ENCODE results near the gene LCLAT1.
A peak's percentile ranks its signal among the peaks of the same experiment; 100 is the strongest.

The LCLAT1 gene

DNA sequence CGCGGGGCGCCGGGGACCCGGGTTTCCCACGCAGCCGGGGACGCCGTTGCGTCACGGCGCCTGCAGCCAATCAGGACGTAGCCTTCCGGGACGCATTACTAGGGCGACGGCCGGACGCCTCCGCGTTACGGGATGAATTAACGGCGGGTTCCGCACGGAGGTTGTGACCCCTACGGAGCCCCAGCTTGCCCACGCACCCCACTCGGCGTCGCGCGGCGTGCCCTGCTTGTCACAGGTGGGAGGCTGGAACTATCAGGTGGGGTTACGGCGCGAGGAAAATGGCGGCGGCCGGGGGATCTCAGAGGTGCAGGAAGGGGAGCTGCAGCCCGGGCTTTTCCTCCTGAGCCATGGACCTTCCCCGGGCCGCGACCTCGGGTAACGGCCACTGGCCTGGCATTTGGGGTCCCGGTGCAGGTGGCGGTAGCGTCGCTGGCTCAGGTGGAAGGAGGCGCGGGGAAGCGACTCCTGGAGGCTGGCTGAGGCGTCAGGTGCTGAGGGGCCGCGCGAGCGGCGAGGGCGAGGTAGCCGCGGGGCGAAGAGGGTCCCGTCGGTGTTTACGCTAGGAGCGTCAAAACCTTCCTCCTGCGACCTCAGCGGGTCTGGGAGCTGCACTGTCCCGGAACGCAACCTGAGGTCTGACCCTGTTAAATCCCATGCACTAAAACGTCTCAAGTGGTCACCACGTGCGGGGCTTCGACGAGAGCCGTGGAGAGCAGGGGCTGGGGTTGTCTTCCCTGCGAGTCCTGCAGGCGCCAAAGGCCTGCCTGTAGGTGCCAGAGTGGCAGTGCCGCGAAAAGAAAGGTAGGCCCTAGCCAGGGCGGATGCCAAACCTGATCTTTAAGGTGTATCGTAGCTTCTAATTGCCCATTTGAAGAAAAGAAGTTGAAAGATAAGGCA, at the start of gene LCLAT1:
Gene LCLAT1 (plus strand): TSS at position 98 of the 897 bp plus-strand sequence. CDS start 78,345 bp downstream, outside the sequence.
- peak; percentile 27 to 79 for DNase-seq

DNA sequence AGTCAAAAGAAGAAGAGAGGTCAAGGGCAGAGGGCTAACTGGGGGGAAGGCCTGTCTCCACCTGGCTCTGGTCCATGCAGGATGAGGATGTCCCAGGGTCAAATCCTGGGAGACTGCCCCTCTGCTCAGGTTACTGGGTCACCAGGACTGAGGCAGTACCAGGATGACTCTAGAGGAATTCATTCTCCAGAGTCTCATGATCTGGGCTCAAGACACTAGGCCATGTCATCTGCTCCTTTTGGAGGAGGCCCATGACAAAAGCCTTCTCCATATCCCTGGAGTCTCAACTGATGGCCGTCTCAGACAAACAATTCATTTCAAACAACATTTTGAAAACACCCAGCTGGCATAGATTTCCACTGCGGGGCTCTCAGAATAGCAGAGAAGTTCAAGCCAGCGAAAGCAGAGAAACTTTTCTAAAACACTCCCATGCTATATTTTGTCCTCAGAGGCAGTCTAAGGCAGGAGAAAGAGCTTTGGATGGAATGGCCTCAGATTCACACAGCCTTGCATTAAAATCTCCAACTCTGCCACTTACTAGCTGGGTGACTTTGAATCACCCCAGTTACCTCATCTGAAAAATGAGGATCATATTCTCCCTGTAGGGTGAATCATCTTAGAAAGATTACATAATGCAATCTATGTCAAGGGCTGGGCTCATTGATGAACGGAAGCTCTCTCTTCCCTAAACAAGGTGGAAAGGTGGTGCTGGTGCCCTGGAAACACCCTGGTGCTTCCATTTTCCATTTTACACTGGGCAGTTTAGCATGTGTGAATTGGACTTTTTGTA, 48.8 kb upstream of the LCLAT1 start:
- DNase-seq: no peak

DNA sequence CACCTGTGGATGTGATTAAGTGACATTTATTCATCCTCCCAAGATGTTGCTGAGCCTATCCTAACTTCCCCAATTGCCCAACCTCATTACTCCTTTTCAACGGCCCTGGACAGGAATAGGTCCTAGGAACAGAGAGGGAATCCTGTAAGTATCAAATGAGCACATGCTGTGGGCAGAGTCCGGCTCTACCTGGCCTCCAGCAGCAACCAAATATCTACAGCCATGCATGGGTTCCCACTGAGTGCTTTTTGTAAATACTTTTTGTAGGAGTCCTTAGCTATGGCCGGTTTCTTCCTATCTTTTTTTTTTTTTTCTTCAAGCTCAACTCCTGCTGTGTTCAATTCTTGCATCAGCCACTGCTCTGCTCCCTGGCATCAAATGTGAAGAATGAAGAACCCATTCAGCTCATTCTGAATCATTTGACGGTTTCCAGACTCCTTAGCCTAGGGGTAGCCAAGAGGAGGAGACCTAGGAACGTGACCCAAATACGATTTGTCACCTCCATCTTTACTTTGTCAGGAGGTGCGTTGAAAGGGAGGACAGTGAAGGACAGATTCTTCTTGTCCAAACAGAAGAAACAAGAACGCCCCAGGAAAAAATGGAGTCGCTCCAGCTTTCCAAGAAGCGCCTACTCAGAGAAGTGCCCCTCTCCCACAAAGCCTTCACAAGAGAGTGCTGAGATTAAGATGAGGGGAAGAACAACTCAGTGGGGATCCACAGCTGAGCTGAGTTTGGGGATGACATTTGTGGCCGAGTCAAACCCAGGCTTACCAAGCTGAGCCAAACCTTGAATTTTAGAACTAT, 46.7 kb upstream of the LCLAT1 start:
- DNase-seq: no peak

DNA sequence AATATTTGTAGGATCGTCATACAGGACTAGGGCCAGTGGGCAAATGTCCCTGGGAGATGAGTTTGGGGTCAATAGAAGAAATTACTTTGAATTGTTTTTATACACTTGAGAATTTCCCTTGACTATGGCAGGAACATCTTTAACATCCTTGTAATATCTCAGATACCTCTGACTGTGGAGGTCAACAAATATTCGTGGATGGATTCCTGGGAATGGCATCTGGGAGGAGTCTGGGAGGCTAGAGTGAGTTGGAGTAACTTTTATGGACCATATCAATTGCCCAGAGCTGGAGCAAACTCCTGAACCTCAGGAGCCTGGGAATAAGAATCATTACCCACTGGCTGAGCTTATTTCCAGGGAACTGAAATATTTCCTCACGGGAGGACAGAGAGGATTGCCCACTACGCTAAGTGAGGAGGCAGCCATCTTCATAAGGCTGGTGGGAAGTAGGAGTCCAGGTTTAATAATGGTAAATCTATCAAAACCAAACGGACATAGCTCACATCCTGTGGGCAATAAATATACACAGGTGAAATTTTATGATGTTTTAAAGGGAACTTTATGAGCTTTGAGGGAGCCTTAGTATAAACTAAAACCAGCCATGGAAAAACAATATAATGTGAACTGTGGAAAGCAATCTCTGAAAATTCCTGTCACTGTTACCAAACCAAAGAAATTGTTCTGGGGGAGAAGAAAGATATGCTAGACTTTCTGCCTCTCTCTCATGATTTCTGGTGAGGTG, 44.4 kb upstream of the LCLAT1 start:
- DNase-seq: no peak

DNA sequence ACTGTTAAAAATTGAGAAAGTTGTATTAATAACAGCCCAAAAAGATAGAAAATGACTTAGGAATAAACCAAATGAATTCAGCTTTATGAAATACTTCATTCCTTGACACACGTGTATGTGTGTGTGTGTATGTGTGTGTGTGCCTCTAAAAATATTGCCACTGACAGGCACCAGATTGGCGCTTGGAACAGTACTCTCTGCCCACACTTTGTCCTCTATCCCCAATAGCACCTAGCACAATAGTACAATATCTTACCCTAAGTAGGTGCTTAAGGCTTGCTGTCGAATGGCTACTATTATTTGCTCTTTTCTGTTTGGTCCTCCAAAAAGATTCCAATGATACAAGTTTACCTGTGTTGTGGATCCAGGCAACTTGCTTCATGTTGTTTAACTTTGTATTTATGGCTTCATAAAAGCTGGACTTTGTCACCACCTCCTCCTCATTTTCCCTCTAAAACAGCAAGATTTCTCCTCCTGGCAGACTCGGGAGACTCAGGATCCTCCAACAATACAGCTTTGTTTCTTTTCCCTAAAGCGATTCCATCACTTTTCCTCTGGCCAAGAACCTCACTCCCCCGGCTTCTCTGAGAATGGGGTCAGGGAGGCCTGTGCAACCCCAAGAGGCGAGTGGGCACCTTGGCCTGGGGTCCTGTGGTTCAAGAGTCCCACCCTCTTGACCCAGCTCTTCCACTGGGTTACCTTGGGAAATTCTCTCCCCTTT, 43.3 kb upstream of the LCLAT1 start:
- DNase-seq: no peak

DNA sequence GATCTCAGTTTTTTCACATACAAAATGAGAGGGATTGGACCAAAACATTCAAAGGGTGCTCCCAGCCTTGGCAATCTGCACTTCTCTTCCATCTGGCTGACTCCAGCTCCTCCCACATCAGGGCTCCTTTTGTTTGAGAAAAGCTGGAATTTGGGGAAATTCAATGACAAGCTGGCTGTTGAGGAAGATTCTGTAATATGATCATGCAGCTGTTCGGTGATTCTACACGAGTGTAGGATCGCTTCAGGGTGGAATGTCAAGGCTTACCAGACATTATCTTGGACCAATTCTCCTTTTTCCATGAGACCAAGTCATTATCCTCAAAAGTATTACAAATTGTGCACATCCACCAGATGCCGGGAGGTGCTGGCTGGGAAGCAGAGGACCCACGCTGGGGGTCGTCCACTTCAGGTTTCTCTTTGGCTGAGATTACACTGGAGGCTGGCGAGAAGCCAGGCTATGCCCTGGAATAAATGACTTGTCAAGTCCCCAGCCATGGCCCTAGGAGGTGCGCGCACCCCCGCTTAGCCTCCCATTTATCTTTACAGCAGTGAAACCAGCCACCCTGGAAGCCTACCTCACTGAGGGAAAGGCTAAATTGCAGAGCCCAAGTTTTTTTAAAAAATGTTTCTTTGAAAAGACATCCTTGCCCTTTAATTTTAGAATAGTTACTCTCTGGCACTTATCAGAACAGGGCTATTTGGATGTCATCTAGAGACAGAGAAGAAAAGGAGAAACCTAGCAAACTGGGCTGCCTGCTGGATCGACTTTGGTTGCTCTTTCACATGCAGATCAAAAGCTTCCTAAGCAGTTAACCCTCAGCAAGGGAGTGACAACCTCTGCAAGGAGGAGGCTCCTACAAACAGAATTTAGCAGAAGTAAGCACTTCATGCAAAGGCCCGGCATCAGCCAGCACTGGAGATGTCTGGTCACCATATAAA, 42.5 kb upstream of the LCLAT1 start:
- peak; percentile 46 to 49 for DNase-seq

DNA sequence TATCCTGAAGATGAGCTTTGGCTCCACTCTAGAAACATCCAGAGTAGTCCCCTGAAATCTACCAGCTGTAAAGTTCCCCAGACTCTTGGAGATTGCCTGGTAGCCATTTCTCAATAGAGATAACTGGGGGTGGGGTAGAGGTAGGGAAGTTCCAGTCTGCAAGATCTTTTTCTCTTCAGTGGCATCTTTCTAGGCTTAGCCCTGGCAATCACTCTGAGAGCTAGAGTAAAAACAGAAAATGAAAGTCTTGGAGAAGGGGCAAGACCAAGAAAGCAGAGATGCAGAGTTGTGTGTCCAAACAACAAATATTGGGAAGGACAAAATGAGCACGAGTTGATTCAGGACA, 41.8 kb upstream of the LCLAT1 start:
- no peak for DNase-seq

DNA sequence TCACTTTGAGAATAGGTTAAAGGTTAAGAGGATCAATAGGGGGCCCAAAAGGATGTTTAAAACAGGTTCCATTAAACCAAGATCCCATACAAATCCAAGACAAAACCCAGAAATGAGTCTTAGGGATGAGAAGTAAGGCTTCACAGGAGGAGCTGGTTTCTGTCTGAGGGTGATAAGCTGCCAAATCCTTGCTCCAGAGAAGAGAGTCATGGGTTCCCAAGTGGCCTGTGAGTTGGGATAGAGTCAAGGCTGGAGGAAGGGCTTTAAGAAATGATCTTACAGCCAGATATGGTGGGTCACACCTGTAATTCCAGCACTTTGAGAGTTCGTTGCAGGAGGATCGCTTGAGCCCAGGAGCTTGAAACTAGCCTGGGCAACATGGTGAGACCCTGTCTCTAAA, 40.2 kb upstream of the LCLAT1 start:
- DNase-seq: no peak

DNA sequence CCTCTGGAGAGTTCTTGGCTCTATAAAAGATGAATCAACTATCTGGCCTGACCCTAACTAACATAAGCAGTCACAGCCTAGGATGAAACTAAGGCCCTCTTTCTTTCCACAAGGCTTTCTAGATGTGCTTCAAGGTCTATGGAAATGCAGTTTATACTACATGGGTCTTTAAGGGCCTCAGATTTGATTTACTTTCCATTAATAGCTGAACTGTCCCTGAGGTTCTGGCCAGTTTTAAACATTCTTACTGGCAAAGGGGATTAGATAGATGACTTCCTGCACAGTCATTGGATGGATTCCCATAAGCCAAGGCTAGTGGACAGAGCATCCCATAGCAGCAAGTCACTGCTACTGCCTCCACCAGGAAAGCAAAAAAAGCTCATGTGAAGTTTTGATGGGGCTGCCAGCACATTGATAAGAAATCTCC, 38.1 kb upstream of the LCLAT1 start:
- no peak for DNase-seq

DNA sequence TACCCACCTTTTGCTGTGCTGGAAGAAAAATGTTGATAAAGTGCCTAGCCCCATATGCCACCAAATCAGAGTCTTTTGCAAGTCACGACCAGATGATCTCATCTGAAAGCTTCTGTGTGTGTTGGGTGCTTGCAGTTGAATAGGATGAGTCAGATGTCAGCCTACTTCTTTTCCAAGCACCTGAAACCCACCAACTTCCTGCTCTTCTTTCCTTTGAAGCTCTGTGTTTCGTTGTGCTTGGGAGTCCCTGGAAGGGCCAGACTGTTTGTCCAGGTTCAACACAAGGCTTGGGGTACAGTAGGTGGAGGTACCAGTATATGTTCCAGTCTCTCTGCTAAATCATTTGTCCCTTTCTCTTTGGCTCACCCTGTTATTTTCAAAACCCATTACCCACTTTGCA, 36.8 kb upstream of the LCLAT1 start:
- no peak for DNase-seq

DNA sequence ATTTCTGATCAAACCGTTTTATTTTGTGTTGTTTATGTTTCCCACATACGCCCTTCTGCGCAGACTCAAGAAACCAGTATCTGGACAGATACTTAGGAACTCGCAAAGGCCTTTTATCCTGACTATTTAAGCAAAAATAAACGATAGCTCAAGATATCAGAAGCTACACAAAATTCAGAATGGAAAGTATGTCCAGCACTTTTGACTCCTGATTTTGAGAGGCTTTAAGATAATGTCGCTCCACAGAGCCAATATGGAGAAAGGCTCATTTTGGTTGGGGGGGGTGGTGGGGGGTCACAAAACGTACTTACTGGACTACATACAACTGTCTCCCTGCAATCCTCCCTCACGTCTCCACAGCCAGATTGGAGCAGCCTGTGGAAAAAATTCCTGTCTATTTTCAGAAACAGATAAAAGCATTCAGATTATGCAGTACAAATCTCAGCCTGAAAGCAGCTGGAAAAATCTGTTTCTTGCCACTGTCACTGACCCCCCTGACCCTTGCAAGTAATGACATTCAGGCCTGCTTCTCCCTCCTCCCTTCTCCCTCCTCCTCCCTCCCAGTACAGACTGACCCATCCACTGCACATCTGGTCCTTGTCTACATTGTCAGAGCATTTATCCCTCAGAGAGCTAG, 34.9 kb upstream of the LCLAT1 start:
- no peak for DNase-seq

DNA sequence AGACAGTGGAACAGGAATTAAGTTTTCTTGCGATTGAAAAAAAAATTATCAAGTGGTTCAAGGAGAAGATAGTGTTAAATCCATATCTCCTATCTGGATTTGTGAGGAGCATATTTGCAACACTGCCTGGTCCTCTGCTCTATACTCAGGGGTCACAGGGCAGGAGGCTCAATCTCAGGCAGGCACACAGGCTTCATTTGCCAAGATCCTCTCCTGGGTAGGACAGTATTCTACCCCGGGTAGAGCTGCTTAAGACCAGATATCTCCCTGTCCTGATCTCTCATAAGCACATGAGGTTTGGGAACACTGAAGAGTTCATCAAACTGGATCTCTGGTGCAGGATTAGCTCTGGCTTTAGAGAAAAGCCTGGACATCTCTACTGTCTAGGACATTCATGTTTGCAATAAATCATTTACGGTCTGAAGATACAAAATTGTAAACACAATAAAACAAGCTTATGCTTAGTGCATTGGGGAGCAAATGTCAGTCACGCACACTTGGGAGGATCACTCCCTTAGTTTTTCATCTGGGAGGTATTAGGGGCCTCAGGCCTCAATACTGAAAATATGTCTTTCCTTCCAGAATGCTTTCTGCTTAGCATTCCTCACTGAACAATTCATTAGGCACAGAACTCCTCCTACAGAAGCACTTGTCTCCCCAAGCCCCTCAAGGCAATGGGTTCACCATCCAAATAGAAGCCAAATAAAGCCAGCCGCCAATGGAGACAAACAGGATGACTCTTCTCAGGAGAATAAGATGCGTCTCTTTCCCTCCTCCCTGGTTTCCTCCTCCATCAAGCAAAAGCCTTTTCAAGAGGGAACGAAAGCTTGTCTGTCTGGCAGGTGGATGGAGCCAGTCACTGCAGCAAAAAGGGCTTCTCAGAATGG, 34.1 kb upstream of the LCLAT1 start:
- no peak for DNase-seq

DNA sequence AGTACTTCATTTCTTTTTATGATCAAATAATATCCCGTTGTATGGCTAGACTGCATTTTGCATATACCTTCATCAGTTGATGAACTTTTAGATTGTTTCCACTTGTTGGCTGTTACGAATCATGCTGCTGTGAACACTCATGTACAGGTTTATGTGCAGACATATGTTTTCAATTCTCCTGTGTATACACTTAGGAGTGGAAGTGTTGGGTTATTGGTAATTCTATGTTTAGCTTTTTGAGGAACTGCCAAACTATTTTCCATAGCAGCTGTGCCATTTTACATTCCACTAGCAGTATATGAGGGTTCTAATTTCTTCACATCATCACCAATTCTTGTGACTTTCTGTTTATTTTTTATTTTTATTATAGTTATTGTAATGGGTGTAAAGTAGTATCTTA, 32.1 kb upstream of the LCLAT1 start:
- DNase-seq: no peak

DNA sequence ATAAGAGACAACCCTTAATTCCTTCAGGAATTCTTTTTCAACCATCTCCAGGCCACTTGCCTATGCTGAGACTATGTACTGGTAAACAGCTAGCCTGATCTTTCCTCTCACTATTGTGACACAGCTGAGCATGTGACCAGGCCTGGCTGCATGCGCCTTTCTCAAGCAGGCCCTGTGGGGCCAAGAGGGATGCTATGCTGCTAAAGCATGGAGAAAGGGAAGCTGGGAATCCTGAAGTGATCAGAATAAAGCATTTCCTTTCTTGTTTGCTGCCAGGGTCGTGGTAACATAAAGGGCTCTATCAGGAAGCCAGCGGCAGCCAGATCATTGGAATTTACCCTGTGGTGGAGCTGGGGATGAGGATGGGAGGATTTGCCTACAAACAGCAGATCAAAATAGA, 29.8 kb upstream of the LCLAT1 start:
- no peak for DNase-seq

DNA sequence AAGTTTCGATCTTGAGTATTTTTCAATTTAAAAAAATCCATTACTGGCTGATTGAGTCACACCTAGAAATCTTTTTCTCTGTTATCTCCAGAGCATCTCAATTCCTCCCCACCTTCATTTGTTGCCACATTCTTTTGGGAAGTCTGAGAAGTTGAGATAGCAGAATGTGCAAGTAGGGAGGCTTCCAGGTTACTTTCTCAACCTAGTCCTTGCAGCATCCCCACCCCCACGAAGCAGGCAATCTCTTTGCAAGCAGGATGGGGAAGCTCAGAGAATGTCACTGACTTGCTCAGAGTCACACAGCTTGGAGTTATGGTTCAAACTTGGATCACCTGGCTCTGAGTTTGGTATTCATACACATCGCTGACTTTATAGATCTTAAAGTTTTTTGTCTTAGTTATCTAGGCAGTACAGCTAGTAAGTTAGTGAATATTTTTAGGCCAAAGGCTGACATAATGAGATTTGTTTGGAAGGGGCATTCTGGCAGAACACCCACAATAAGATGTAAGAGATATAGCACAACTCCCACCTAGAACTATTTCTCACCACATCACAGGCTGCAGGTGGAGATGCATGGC, 25.9 kb upstream of the LCLAT1 start:
- DNase-seq: no peak

DNA sequence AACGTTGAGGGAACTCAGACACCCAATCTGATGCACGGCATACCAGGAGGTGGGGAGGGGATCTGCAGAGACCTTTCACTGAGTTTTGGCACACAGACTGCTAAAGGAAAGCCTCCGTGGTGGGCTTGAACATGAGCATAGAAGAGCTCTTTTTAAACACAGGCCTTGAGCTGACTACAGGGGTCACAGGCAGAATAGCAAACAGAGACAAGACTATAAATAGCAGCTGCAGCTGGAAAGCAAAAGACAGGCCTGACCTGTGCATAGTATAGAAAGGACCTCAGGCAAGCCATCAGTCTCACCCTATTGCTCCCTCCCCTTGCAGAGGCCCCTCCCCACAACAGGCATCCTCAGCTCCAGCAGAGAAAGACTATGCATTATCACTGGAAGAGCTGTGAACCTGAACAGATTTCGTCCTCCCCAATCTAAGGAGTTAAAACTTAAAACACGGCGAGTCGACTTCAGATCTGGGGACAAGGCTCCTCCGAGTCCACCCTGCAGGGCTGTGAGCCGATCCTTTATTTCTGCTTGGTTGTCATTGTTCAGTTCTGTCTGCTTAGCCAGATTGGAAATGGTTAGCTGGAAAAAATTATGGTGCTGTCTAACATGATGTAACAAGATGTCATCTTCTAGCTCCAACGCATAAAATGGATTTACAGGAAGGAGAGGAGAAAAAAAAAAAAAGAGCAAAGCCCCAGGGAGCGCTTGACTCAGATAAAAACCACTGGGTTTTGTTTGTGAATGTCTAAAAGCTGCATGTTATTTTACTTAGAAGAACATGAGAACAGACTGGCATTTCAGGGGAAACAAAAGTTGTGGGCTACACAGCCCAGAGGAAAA, 25.2 kb upstream of the LCLAT1 start:
- DNase-seq: no peak

DNA sequence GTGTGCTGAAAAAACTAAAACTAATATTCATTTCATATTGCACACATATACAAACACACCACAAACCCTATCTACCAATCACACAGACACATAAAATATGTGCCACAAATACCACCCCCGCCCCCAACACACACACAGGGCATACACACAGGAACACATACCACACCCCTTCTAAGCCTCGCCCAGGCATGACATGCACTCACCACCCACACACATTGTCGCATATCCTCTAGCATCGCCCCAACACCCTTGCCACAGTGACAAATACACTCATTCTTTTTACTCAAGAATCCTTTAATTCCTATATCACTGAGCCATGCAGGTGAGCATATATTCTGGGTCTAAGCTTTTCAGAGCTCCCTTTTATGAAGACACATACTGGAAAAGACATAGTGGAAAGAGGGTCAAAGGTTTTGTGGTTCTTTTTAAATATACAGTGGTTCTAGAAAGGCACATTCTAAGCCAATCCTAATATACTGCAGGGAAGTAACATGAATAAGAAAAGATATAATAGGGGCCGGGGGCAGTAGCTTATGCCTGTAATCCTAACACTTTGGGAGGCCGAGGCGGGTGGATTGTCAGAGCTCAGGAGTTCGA, 24.5 kb upstream of the LCLAT1 start:
- DNase-seq: no peak

All from NCI-H524 (cell line).